Vagina (tissue), 2 donors: ENCODE measurements around the gene SMCO3. TPM values are rescaled to one million over a fixed set of nuclear protein-coding genes. Genes with fewer than 3 reads are reported as not detected.

Experiments
- DNase-seq, 2 donors: peaks; one replicate each; pipeline ENCODE4 v3.0.0-alpha.2; 2017; ENCODE audit errors: extremely low spot score in 2 of 2
- H3K27ac ChIP-seq: fragments of 200-600 bp; sonication (generic); one replicate; pipeline ENCODE4 v1.5.1; 2019
- H3K27me3 ChIP-seq: fragments of 200-600 bp; sonication (generic); one replicate; pipeline ENCODE4 v1.5.1; 2019
- H3K36me3 ChIP-seq, 2 donors: fragments of 200-600 bp; sonication (generic); one replicate each; pipeline ENCODE4 v1.5.1; 2017 to 2019
- H3K4me1 ChIP-seq: fragments of 200-600 bp; sonication (generic); one replicate; pipeline ENCODE4 v1.5.1; 2019
- H3K4me3 ChIP-seq, 2 donors: fragments of 200-600 bp; sonication (generic); 1 replicate in 1 of 2; 2 replicates in 1 of 2; pipeline ENCODE4 v1.5.1; 2016 to 2019
- H3K9me3 ChIP-seq: fragments of 200-600 bp; sonication (generic); one replicate; pipeline ENCODE4 v1.5.1; 2019
- POLR2A ChIP-seq, 2 donors: fragments of 450-650 bp; IDR thresholded peaks; one replicate each; pipeline ENCODE4 v1.6.1; 2017; ENCODE audit warnings: antibody characterized with exemption in 2 of 2, mild to moderate bottlenecking in 2 of 2, moderate library complexity in 2 of 2
- POLR2AphosphoS5 ChIP-seq, 2 donors: sonication (generic); formaldehyde crosslinking; IDR thresholded peaks; one replicate each; pipeline ENCODE4 v1.9.0; 2017; ENCODE audit warnings: antibody characterized with exemption in 2 of 2, mild to moderate bottlenecking in 2 of 2, low read depth in 1 of 2; ENCODE audit not compliant: insufficient read depth in 1 of 2
- intact Hi-C: fragments of 100-400 bp; cut with DNase I; formaldehyde crosslinking; loops from one replicate; pipeline ENCODE4 v1.15.1; 2023
- total RNA-seq: library from RNA; depleted of rRNA; stranded (reverse); fragments of >200 nt; gene quantifications from one replicate; pipeline ENCODE4 v1.2.3, GENCODE V29; 2016
- TF ChIP-seq, protein P1 (sequence below), 3 experiments: fragments of 450-650 bp in 2 of 3; fragments of 200-600 bp in 1 of 3; sonication (generic) in 1 of 3; IDR thresholded peaks; one replicate each; pipeline ENCODE4 v1.5.1; 2017 to 2019; ENCODE audit warnings: antibody characterized with exemption in 3 of 3, mild to moderate bottlenecking in 2 of 3, moderate library complexity in 2 of 3

SMCO3 gene
- total RNA-seq, 1 donor from 2014 or later: not detected

DNA sequence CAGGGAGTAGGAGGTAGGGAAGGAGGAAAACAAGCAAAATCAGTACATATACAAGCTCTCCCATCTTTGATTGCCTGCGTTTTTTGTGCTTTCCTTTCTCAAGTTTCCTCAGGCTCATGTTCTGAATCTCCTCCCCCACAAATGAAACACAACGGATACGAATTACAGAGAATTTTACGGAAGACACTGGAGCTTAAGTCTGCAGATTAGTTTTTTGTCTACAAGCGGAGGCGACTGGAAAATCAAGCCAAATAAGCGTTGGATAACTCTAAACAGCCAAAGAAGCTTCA, 11.3 kb downstream of the SMCO3 start:
- H3K27me3 ChIP-seq: no peaks in the 10 kb centered on the region
- peaks cover 0 to 19% of the 10 kb centered on the region in 2 donors for H3K36me3 ChIP-seq
- no peak for DNase-seq
- H3K27ac ChIP-seq: peak overlapping the region; percentile 91
- H3K4me1 ChIP-seq: peaks cover 13% of the 10 kb centered on the region
- intact Hi-C loops: no loop called here
- TF ChIP-seq POLR2AphosphoS5 (IDR thresholded peaks at IDR 0.05; ENCODE audit: insufficient read depth in 1 of 2, low read depth in 1 of 2) (no peak), POLR2A (IDR thresholded peaks at IDR 0.05) (no peak)
- TF ChIP-seq, protein P1, sequence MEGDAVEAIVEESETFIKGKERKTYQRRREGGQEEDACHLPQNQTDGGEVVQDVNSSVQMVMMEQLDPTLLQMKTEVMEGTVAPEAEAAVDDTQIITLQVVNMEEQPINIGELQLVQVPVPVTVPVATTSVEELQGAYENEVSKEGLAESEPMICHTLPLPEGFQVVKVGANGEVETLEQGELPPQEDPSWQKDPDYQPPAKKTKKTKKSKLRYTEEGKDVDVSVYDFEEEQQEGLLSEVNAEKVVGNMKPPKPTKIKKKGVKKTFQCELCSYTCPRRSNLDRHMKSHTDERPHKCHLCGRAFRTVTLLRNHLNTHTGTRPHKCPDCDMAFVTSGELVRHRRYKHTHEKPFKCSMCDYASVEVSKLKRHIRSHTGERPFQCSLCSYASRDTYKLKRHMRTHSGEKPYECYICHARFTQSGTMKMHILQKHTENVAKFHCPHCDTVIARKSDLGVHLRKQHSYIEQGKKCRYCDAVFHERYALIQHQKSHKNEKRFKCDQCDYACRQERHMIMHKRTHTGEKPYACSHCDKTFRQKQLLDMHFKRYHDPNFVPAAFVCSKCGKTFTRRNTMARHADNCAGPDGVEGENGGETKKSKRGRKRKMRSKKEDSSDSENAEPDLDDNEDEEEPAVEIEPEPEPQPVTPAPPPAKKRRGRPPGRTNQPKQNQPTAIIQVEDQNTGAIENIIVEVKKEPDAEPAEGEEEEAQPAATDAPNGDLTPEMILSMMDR (IDR thresholded peaks at IDR 0.05): no peak
- no peaks in the 10 kb centered on the region for H3K9me3 ChIP-seq
- peak overlapping the region; percentile 85 to 97 for H3K4me3 ChIP-seq

DNA sequence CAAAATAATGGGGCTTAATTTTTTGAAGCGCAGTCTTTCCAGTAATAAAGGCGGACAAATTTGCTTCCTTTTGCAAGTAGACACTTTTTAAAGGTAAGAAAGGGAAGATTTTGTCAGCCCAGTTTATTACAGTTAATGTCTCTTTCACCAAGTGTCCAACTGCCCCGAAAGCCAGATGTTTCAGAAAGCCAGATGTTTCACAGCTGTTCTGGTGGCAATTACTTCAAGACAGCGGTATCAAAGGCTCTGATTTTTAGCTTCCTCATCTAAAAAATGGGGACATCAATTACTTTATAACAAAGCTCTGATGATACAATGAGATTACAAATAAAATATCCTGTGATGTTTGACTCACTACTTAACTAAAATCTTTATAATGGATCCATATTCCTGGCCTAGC, 11.7 kb downstream of the SMCO3 start:
- Histone ChIP-seq H3K4me1 (peaks cover 13% of the 10 kb centered on the region), H3K36me3 (peaks cover 0 to 23% of the 10 kb centered on the region in 2 donors), H3K9me3 (no peaks in the 10 kb centered on the region), H3K4me3 (peak overlapping the region; percentile 85 to 97), H3K27me3 (no peaks in the 10 kb centered on the region), H3K27ac (peak overlapping the region; percentile 91)
- DNase-seq: no peak
- TF ChIP-seq, protein P1 (IDR thresholded peaks at IDR 0.05): no peak
- TF ChIP-seq POLR2A (IDR thresholded peaks at IDR 0.05) (no peak), POLR2AphosphoS5 (IDR thresholded peaks at IDR 0.05; ENCODE audit: insufficient read depth in 1 of 2, low read depth in 1 of 2) (no peak)
- intact Hi-C loops: no loop called here

DNA sequence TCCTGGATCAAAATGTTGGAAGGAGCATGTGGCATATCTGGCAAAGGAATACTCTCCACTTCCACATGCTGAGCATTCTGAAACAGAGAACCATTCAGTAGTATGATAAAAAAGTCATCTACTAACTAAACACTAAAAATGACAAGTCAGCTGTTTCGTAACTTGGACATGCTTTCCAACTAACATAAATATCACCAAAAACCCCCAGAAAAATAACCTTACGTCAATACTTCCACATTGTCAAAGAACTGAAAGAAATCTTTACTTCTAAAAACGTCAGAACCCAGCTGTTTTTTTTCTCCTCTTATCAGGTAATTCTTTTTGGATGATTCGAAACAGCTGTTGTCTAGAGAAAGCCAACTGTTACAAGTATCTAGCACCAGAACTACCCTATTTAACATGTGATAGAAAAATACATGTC, 18.9 kb downstream of the SMCO3 start:
- no peaks in the 10 kb centered on the region for H3K27me3 ChIP-seq
- intact Hi-C loops: no loop called here
- no peaks in the 10 kb centered on the region for H3K9me3 ChIP-seq
- no peaks in the 10 kb centered on the region for H3K4me1 ChIP-seq
- DNase-seq: no peak
- no peak overlapping the region for H3K27ac ChIP-seq
- peaks cover 4 to 88% of the 10 kb centered on the region in 2 donors for H3K36me3 ChIP-seq
- H3K4me3 ChIP-seq: no peak overlapping the region
- TF ChIP-seq POLR2A (IDR thresholded peaks at IDR 0.05) (no peak), POLR2AphosphoS5 (IDR thresholded peaks at IDR 0.05; ENCODE audit: insufficient read depth in 1 of 2, low read depth in 1 of 2) (no peak)
- TF ChIP-seq, protein P1 (IDR thresholded peaks at IDR 0.05): no peak

GRCh38 chr12:14785568-14785967, 28.4 kb downstream of the SMCO3 start:
- no peak for DNase-seq
- no peaks in the 10 kb centered on the region for H3K27me3 ChIP-seq
- intact Hi-C loops: no loop called here
- no peak for TF ChIP-seq POLR2AphosphoS5 (IDR thresholded peaks at IDR 0.05; ENCODE audit: insufficient read depth in 1 of 2, low read depth in 1 of 2)
- TF ChIP-seq, protein P1 (IDR thresholded peaks at IDR 0.05): no peak
- TF ChIP-seq POLR2A (IDR thresholded peaks at IDR 0.05): no peak
- H3K36me3 ChIP-seq: peaks cover 6 to 46% of the 10 kb centered on the region in 2 donors
- H3K4me1 ChIP-seq: no peaks in the 10 kb centered on the region
- no peaks in the 10 kb centered on the region for H3K9me3 ChIP-seq
- no peak overlapping the region for H3K27ac ChIP-seq
- no peak overlapping the region for H3K4me3 ChIP-seq

DNA sequence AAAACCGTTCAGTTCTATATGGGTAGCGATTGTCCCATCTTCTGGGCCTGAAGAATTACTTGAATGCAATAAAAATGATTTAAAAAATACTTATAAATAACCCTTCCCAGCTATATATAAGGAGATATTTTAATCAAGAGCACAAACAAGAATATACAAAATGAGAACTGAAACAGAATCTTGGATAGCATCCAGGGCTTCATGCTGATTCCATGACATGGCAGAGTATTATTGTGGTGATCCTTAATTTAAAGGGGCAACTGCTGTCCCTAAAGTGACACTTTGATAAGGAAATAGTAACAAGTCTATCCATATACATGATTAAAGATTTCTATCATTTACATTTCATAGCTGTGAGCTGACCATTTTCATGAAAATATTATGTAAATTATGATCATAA, 29.5 kb downstream of the SMCO3 start:
- DNase-seq: no peak
- Histone ChIP-seq H3K4me1 (no peaks in the 10 kb centered on the region), H3K36me3 (peaks cover 6 to 35% of the 10 kb centered on the region in 2 donors), H3K27ac (no peak overlapping the region), H3K4me3 (no peak overlapping the region), H3K27me3 (no peaks in the 10 kb centered on the region), H3K9me3 (no peaks in the 10 kb centered on the region)
- intact Hi-C loops: no loop called here
- TF ChIP-seq, protein P1 (IDR thresholded peaks at IDR 0.05): no peak
- TF ChIP-seq POLR2AphosphoS5 (IDR thresholded peaks at IDR 0.05; ENCODE audit: insufficient read depth in 1 of 2, low read depth in 1 of 2): no peak
- no peak for TF ChIP-seq POLR2A (IDR thresholded peaks at IDR 0.05)
